Fibroblast of the conjunctiva (primary cell): ENCODE measurements around the gene PCSK6.
"Not testable (repeated sequence)": the region's sequence is repeated elsewhere in the genome, so short reads cannot be mapped to it uniquely, and the experiment has no call there.

Experiments
- DNase-seq: peaks from one replicate; pipeline ENCODE4 v3.0.0-alpha.2; 2010; ENCODE audit warnings: low read depth

The PCSK6 gene

DNA sequence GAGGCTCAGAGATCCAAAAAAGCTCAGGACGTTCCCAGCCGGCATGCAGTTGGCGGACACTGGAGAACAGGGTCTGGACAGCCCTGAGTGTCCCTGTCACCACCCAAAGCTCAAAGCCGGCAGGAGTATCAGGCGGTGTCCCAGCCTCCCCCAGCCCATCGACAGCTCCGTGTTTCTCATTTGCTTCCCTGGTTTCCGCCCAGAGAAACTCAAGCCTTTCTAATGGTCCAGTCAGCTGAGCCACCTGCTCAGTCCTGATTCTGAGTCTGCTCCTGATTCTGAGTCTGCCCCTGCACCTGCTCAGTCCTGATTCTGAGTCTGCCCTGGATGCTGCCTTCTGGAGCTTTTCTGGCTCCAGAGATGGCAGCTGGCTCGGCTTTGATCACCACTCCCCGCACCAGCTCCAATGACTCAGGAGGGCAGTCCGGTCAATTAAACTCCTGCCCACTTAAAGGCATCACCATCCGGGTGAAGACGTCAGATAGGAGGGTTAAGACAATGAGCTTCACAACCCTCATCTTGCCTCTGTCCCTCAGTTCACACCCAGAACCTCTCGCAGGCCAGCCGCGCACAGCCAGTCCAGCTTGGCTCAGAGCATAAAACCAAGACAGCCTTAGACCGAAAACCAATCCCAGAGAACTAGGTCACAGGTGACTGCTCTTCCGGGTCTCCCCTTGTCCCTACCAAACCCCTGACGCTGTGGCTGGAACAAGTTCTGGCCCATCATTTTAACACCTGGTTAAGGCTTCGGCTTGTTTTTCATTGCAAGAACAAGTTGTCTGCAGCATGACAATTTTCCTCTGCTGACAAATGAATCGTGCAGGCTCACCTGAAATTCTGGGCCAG is 6.8 kb downstream of the PCSK6 start:
- DNase-seq: no peak

DNA sequence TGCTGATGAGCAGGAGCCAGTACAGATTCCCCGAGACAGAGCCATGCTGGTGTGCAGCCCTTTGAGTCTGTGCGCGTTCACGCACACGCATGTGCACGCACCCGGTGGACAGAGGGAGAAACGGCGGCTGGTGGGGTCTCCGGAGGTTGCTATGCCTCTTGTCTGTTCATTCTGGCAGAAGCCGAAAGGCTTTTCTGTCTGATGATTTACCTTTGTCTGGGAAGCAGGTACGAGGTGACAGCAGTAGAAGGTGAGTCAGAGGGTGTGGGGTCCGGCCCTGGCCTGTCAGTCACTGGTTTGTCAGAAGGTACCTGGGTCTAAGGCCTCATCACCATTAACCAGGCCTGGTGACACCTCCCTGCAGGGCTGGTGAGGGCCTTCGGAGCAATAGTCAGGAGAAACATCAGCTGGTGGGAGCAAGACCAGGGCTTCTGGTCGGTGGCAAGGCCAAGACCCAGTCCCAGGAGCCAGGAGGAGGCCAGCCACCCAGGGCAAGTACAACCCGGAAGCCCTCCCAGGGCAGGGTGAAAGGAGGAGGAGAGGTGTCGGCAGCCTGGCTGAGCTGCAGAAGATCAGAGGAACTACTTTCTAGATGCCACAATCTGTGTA is 7.5 kb downstream of the PCSK6 start:
- no peak for DNase-seq

DNA sequence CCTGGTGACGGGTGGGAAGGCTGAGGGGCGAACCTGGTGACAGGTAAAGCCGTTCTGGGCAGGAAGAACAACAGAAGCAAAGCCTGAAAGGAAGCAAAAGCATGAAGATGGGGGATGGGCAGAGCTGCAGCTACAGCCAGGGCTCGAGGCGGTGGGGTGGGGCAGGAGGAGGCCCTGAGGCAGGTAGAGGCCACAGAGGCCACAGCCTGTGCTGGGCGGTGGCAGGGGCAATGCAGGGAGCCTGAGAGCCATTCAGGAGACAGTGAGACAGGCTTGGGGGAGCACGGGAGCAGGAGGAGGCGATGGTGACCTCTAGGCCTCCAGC is 8.2 kb downstream of the PCSK6 start:
- DNase-seq: no peak

DNA sequence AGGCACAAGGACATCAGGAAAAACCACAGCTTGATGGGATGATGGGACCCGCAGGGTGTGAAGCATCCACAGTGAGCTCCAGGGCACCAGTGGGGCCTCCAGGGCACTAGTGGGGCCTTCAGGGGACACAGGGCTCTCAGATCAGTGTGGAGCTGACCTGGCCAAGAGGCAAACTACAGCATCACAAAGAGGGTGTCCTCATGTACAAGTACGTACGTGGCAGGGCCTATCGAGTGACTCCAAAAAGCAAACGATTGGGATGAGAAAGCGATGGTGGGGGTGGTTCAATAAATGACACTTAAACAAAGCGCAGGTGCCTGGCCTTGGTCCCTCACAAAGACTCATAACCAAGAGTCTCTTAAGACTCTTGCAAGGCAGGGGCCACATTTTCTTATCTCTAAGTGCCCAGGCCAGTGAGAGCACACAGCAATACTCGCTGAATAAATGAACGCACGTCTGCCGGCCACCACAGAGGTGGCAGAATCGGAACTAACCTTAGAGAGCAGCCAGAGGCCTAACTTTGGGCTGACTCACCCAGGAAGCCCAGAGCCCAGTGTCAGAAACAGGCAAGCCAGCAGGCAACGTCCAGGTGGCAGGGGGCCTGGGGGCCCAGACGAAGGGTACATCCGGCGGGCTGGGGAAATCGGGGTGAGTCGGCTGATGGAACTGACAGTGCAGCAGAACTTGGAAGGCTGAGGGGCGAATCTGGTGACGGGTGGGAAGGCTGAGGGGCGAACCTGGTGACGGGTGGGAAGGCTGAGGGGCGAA is 8.7 kb downstream of the PCSK6 start:
- DNase-seq: no peak

DNA sequence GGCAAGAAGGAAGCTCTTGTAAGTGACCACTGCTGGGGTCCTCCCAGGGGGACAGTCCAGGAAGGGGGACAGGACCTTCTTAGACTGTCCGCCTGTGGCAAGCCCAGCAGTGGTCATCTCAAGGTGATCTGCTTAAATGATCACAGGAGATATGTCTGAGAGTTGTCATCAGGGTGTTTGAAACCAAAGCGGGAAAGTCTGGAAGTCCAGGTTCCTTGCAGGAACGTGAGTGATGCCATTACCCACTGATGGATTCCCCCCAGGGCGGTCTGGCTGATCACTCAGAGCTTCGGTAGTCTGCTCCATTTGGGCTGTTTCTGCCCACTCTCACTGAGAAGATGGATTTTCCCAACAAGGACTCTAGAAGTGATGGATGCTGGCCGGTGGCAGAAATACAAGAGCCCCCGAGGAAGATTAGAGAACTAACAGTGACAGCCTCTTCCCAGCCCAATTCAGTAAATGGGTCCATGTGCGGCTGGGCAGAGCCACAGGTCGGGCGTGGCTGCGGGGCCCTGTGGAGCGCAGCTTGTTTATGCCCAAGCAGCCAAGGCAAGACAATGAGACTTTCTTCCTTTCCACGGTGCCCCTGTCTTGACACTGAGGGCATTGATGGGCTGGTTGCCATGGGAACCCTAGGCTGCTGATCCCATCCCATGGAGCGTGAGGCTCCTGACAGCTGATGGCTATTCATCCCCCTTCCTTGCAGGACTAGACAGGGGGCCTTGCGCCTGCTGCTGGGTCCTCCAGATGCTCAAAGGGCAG is 9.5 kb downstream of the PCSK6 start:
- DNase-seq: no peak

DNA sequence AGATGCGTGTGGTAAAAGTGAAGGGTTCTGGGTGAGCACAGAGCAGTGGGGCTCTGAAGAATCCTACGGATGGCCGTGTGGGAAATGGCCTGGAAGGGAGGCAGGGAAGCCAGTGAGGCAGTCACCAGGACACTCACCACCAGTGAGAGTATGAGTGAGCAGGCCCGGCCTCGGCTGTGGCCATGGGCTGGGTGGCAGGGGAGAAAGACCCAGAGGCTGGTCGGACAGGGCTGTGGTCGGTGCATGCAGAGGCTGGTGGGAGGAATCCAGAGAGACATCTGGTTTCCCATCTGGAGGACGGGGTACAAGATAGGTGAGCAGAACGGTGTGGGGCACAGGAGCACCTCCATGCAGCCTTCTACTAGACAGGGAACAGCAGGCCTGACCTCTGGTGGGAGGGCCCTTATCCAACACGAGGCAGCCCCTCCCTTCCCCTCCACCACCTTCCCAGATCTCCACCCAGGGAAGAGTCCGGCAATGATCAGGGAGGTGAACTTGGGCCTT is 10.1 kb downstream of the PCSK6 start:
- DNase-seq: no peak

DNA sequence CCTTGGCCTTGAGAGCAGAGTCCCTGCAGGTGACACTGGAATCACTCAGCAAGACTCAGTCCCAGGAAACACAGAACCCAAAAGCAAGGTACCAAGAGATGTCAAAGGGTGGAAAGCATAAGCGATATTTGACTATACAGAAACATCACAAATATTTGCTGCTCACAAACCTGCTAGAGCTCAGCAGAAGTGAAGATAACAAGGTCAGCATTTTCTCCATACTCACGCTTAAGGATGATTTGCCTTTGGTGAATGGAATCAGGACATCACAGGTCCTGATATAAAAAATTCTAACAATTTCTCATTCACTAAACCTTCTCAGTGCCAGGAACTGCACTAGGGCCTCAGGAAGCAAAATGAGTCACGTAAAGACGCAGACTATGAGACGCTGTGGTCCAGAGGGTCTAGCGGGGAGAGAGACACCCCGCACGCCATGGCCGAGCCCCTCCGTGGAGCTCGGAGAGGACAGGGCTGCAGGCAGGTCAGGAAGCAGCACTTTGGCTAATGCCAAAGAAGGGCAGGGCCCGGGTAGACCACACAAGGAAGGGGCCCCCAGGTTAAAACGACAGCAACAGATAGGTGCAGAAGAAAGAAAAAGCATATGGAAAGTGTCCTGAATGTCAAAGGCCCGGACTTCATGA is 10.7 kb downstream of the PCSK6 start:
- DNase-seq: no peak

DNA sequence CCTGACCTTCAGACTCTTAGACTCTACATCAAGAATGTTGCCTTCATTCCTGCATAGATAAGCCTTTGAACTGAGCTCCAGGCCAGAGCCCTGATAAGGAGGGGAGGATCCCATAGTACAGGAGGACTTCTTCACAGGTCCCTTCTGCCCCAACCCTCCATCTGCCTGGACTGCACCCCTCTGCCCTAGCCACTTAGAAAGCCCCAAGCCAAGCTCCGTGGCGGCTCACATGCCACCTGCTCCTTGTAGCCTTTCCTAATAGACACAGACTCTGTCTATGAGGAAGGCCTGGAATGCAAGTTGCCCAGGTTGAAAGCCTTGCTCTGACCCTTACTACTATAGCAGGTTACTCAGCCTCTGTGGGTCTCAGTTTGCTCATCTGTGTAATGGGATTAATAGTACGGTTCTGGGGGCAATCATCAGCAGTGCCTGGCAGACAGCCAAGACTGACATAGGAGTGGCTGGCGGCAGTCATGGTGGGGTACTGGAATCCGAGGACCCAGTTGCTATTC is 11.6 kb downstream of the PCSK6 start:
- DNase-seq: no peak

DNA sequence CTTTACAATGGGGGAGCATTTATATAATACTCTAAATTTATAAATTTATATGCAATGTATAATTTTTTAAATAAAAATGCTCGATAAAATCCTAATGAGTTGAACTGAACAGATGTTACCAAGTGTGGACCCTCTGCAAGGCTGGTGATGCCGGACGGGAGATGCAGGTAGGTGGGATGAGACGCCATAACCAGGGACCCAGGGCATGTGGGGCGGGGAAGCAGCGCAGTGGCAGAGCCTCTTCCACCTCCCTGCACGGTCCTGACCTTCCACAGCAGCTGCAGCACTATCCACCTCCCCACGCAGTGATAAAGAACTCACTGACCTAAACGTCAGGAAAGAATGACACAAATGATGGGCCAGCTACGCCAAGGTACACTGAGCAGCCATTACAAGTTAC is 12.8 kb downstream of the PCSK6 start:
- no peak for DNase-seq

DNA sequence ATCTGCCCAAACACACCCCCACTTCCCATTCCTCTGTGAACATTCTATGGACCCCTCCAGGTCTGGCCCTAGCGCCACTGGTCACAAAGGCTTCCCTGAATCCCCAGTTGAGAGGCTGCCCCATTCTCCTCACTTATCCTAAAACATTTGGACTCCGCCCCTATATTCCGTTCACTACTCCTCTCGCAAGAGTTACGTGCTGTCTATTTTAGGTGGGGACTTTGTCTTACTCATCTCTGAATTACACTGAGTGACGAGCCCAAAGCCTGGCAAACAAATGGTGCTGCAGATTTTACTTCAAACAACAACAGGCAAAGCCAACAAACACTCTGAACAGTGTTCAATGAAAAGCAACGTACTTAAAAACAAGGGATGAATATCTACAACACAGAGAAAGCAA is 14.5 kb downstream of the PCSK6 start:
- no peak for DNase-seq

DNA sequence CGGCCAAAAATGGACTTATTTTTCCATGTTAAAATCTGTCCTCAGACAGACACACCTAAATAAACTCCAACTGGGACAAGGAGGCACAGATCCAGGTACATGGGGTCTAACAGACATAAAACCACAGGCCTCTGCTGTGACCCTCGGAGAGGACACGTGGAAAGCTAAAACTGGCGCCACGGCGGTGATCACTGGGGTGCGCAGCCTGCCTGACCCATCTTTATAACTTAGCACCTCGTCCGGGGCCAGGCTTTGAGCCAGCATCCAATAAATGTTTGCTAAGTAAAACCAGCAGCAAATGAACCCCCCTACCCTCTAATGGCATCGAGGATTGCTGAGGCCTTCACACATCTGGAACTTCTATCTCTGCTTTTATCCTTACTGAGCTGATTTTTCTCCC is 15.3 kb downstream of the PCSK6 start:
- DNase-seq: no peak

DNA sequence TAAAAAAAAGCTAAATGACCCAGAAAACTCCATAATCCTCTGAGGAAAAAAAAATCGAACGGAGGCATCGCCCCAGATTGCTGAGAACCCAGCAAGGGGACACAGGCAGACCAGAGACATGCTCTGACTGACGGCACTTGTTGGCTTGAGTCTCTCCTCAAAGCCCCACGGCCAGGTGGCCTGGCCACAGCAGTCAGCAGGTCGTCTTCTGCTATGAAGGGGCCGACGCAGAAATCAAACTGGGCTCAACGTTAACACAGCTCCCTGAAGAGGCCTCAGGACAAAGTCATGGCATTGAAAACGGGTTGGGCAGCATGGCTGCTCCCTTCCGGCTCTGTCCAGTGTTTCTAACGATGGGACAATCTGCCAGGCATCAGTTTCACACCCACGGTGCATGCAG is 17.5 kb downstream of the PCSK6 start:
- DNase-seq: no peak

DNA sequence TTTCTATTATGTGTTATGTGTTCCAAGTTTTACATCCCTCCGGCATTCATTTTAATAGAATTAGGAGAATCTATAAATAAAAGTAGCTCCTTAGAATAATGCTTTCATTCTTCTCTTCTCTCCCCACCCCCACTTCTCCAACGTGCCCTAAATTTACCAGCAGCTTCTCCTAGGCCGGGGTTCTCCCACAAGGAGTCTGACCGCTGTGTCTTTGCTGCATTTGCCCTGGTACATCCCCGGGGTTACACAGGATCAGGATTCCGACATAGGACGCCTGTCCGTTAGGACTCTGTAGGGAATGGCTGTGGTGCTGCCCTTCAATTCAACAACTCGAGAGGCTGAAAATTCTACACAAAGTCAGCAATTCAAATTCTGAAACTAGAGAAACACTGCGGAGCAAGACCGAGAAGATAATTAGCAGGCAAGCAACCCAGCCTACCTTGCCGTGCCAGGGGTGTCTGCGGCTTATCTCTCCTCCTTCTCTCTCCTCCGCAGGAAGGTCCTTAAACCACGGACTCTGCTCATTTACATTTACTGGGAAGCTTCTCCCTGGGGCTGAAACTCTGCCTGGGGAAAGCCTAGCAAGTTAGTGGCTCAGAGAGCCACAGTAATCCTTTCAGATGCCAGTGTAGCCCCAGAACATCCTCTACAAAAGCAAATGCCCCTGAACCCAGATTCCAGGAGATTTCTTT is 18.8 kb downstream of the PCSK6 start:
- no peak for DNase-seq

DNA sequence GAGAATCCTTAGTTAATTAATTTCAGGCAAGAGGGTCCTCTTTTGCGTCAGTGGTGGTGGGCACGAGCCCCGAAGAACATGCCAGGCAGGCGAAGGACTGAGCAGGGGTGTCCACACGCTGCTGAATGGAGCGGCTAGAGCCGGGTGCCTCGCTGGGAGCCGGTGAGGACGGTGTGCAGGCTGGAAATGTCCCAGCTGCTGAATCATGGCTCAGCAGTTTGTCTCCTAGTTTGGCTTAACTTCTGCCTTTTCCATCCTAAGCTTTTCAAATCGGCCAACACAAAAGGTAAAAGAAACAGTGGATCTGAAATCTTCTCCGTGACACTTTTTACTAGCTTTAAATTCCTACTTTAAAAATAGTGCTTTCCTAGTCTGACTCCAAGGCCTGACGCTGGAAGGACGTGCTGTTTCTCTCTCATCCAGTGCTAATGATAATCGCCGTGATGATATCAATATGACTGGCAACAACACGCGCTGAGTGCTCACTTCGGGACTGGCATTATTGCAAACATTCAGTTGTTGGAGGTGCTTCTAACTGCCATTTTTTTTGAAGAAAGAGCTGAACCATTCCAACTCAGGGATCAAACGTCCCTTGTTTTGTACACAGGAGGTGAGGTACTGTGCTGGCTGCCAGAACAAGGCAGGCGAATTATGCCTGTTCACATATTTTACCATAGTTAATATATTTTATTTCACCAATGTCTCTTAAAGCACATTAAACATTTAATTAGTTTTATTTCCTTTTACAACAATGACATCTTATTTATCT is 19.8 kb downstream of the PCSK6 start:
- DNase-seq: no peak

DNA sequence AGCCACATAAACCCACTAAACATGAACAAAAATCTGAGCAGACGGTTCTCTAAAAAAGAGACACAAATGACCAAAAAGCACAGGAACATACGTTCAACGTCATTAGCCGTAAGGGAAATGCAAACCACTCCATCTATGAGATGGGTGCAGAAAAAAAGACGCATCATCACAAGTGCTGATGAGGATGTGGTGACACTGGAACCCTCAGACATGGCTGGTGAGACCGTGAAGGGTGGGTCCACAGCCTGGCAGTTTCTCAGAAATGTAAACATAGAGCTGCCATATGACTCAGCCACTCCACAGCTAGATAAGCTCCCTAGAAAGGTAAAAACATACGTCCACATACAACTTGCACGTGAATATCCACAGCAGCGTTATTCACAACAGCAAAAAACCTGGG is 23.3 kb downstream of the PCSK6 start:
- DNase-seq: no peak

DNA sequence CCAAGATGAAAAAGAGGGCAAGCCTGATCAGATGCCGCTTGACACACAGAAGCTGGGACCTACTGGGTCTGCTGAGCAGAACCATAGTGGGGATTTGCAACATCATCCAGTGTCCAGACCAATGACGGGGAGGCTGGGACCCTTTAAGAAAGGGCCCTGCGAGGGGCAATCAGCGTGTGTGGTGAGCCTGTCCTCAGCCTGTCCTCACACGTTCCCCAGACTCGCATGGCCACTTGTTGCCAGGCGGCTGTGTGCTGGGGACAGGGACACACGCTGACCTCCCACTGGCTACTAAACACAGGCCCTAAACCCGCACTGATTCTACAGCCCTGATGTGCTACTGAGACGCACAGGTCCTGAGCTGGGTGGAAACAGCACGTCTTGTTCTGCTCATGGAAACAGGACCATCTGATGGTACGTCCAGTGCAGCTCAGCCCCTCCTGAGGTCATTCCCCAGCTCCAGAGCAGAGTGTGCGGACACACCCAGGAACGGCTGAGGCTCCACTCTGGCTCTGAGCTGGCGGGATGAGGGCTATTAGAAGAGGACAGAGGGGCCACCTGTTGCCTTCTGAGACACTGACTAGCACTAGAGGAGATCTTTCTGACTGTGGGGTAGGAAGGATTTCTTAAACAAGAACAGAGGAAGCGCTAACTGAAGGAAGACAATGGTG is 24.4 kb downstream of the PCSK6 start:
- no peak for DNase-seq

DNA sequence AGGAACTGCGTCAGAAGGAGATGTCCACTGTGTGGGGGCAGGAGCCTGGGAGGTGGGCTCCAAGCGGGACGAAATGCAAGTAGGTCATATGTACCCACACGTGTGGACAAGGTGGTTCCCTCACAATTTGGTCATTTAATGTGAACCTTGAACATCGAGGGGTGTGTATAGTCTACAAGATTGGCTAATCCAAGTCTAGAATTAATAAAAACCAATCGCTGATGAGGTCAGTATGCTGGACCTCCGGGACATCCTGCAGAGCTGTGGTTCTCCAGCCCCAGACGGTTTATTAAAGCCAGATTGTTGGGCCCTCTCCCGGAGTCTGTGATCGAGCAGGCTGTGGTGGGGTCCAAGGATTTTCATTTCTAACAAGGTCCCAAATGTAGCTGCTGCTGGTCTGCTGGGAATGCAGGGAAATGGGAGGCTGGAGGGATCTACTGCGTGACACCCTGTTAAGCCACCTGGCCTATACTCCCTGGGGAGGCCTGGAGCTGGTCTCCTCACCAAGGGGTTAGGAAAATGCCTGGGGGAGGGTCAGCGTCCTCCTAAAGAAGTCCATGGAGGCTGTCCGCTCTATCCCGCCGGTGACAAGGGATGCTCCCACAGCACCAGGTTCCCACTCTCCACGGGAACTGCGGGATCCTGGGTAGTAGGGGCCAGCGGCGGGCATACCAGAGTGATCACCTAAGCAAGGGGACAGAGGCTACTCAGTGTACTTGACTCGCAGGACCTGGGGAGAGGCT is 25.1 kb downstream of the PCSK6 start:
- DNase-seq: no peak

DNA sequence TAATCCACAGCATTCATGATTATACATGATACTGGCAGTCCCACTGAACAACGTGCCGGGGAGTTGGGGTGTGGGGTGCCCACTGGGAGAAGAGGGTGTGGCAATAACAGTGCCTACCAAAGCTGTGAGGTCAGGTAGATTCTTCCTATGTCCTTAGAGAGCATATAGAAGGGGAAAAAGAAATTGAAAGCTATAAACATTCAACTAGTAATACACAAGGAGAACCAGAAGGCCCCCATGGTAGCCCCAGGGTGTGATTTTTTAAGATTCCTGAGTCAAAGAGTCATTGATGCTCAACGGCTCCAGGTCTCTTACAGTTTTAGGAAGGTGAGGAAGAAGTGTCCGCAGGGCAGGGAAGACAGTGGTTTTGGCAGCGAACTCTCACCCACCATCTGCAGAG is 25.8 kb downstream of the PCSK6 start:
- DNase-seq: not testable (repeated sequence)

DNA sequence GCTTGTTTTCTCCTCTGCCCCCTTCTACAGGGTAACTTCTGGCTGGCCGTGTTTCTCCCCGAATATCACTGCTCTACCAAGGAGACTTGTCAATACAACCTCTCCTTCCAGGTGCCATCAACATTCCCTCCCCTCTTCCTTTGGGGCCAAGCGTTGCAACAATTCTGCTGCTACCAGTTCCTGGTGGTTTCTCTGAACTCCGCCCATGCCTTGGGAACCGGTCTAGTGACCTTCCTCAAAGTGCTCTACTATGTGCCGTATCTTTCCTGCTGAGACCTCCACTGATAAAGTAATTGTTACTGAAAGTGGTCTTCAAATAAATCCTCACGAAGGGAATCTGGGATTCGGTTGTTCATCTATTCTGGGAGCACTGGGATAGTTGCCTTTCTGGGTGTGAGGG is 26.2 kb downstream of the PCSK6 start:
- no peak for DNase-seq
